Measurements from ENCODE around the gene CPT1B. TPM values are rescaled to one million over a fixed set of nuclear protein-coding genes. Genes with fewer than 3 reads are reported as not detected.
A peak's percentile ranks its signal among the peaks of the same experiment; 100 is the strongest.

Gene CPT1B
- total RNA-seq, 2 experiments from 2014 or later, result 101 to 138 TPM

GRCh38 chr22:50540381-50540780 is 37.8 kb downstream of the CPT1B start:
- intact Hi-C loops (cut with micrococcal nuclease; ENCODE audit: unreplicated experiment), result no loop called here

GRCh38 chr22:50537765-50538164 is 40.5 kb downstream of the CPT1B start:
- Histone ChIP-seq H3K4me1 (ENCODE audit: insufficient read depth, low read length, poor library complexity, severe bottlenecking) (peaks cover 78% of the 10 kb centered on the region), H3K36me3 (ENCODE audit: insufficient read depth, low read length) (no peaks in the 10 kb centered on the region), H3K9me3 (ENCODE audit: low read length) (no peaks in the 10 kb centered on the region), H3K9me2 (ENCODE audit: insufficient read depth, low read length) (no peaks in the 10 kb centered on the region), H4K20me1 (ENCODE audit: insufficient read depth, low read length) (no peaks in the 10 kb centered on the region), H3K27ac (ENCODE audit: low read depth, low read length, poor library complexity, severe bottlenecking) (no peak overlapping the region), H3K79me2 (ENCODE audit: insufficient read depth, low read depth, low read length) (no peaks in the 10 kb centered on the region), H3K4me3 (ENCODE audit: low read depth, low read length, poor library complexity, severe bottlenecking) (no peak overlapping the region), H3K4me2 (ENCODE audit: low read length) (no peak overlapping the region), H2AFZ (ENCODE audit: low read length) (no peak overlapping the region)
- ChIA-PET CTCF (ENCODE audit: unreplicated experiment) (no interaction called here), POLR2A (interaction anchor here (1.9 kb wide), 1 partner anchor 12 kb away, joined by 6 read pairs; the partner anchor contains the start of gene SCO2)
- TF ChIP-seq EZH2phosphoT487 (IDR thresholded peaks at IDR 0.05; ENCODE audit: borderline replicate concordance, low read depth, low read length) (no peak), CTCF (conservative IDR thresholded peaks at IDR 0.05; ENCODE audit: low read length) (no peak)
- no peak for DNase-seq (ENCODE audit: low spot score)
- BruUV-seq (replicated peaks), result no TSS peak
- intact Hi-C loops (cut with micrococcal nuclease; ENCODE audit: unreplicated experiment), result no loop called here

More at GRCh38 chr22:50540381-50540780, 37.8 kb downstream of the CPT1B start:
- Histone ChIP-seq H2AFZ (ENCODE audit: low read length) (peak overlapping the region; percentile 64; the same call in 1 of the 2 replicates), H3K36me3 (ENCODE audit: insufficient read depth, low read length) (no peaks in the 10 kb centered on the region), H3K27ac (ENCODE audit: low read depth, low read length, poor library complexity, severe bottlenecking) (peak overlapping the region; percentile 91), H3K4me3 (ENCODE audit: low read depth, low read length, poor library complexity, severe bottlenecking) (no peak overlapping the region), H3K4me1 (ENCODE audit: insufficient read depth, low read length, poor library complexity, severe bottlenecking) (peaks cover 68% of the 10 kb centered on the region), H4K20me1 (ENCODE audit: insufficient read depth, low read length) (no peaks in the 10 kb centered on the region), H3K9me2 (ENCODE audit: insufficient read depth, low read length) (no peaks in the 10 kb centered on the region), H3K4me2 (ENCODE audit: low read length) (peak overlapping the region; percentile 75), H3K9me3 (ENCODE audit: low read length) (no peaks in the 10 kb centered on the region), H3K79me2 (ENCODE audit: insufficient read depth, low read depth, low read length) (no peaks in the 10 kb centered on the region)
- CTCF ChIA-PET (ENCODE audit: unreplicated experiment), result interaction anchor here (0.9 to 1.1 kb wide), 2 partner anchors 11 to 23 kb away, joined by 3 read pairs; partner anchors contain the start of gene TYMP
- POLR2A ChIA-PET, result interaction anchor here (0.7 to 2.1 kb wide), 8 partner anchors 8 to 80 kb away, joined by 3 to 12 read pairs (median 5); partner anchors contain the start of genes LMF2, NCAPH2 and SCO2
- no peak for DNase-seq (ENCODE audit: low spot score)
- no peak for TF ChIP-seq EZH2phosphoT487 (IDR thresholded peaks at IDR 0.05; ENCODE audit: borderline replicate concordance, low read depth, low read length)
- no peak for TF ChIP-seq CTCF (conservative IDR thresholded peaks at IDR 0.05; ENCODE audit: low read length)
- no TSS peak for BruUV-seq (replicated peaks)

GRCh38 chr22:50536226-50536625 is 42.0 kb downstream of the CPT1B start:
- no peak overlapping the region for H3K4me3 ChIP-seq (ENCODE audit: low read depth, low read length, poor library complexity, severe bottlenecking)
- no peak overlapping the region for H2AFZ ChIP-seq (ENCODE audit: low read length)
- no TSS peak for BruUV-seq (replicated peaks)
- no peaks in the 10 kb centered on the region for H3K79me2 ChIP-seq (ENCODE audit: insufficient read depth, low read depth, low read length)
- intact Hi-C loops (cut with micrococcal nuclease; ENCODE audit: unreplicated experiment), result no loop called here
- ChIA-PET POLR2A (interaction anchor here (0.6 to 1.9 kb wide), 4 partner anchors 11 to 167 kb away, joined by 3 to 6 read pairs (median 3); partner anchors contain the start of gene SCO2), CTCF (ENCODE audit: unreplicated experiment) (no interaction called here)
- H3K27ac ChIP-seq (ENCODE audit: low read depth, low read length, poor library complexity, severe bottlenecking), result peak overlapping the region; percentile 85
- no peaks in the 10 kb centered on the region for H4K20me1 ChIP-seq (ENCODE audit: insufficient read depth, low read length)
- peak overlapping the region; percentile 4; the same call in 1 of the 2 replicates for H3K4me2 ChIP-seq (ENCODE audit: low read length)
- no peaks in the 10 kb centered on the region for H3K9me3 ChIP-seq (ENCODE audit: low read length)
- H3K9me2 ChIP-seq (ENCODE audit: insufficient read depth, low read length), result no peaks in the 10 kb centered on the region
- no peaks in the 10 kb centered on the region for H3K36me3 ChIP-seq (ENCODE audit: insufficient read depth, low read length)
- peak; percentile 36 for DNase-seq (ENCODE audit: low spot score)
- TF ChIP-seq CTCF (conservative IDR thresholded peaks at IDR 0.05; ENCODE audit: low read length) (no peak), EZH2phosphoT487 (IDR thresholded peaks at IDR 0.05; ENCODE audit: borderline replicate concordance, low read depth, low read length) (no peak)
- H3K4me1 ChIP-seq (ENCODE audit: insufficient read depth, low read length, poor library complexity, severe bottlenecking), result peaks cover 87% of the 10 kb centered on the region

All from OCI-LY7 (cell line).